Heart left ventricle (tissue), 13 donors: ENCODE results near the gene COL11A2.

Experiments used
- CTCF ChIP-seq, 12 donors: fragments of 200-600 bp; sonication (generic) in 4 of 12; IDR thresholded peaks; one replicate each; pipeline versions ENCODE4 v1.5.0 to v1.8.0; 2018 to 2022; ENCODE audit warnings: antibody characterized with exemption in 12 of 12, mild to moderate bottlenecking in 5 of 12
- POLR2A ChIP-seq, 2 donors: fragments of 450-650 bp; IDR thresholded peaks; one replicate each; pipeline ENCODE4 v1.6.1; 2017; ENCODE audit warnings: antibody characterized with exemption in 2 of 2, mild to moderate bottlenecking in 2 of 2, moderate library complexity in 2 of 2
- donor health status: ischemic (EF 13 %, LVEDD 7.1; RV severe dilation, severe dysfunction).
- donor health status: DM: no; HTN: yes; CAD: no.
- donor health status: DM: no; HTN: no; CAD: no.
- donor health status: ischemic (EF 25% LVEDD 6.9; RV normal size, moderate dysfunction).
- donor health status: ischemic (EF 25% LVEDD 5.7; RV mildly dilated, moderate dysfunction).
- donor health status: ischemic (EF 35%, LVEDD 5.7; RV mildly dilated, moderate dysfunction).
- donor health status: nonischemic (EF 11% LVEDD 7.7; RV severe dilation, severe dysfunction).
- donor health status: DM: yes; HTN: yes; CAD: no.
- donor health status: PGD.
- donor health status: ischemic (EF 29% LVEDD 5.4; RV normal size, mild dysfunction).
- donor health status: nonischemic (EF 23%, LVEDD 6.1; RV moderate dilation, normal function).

GRCh38 chr6:33183071-33183683, 9.1 kb downstream of the COL11A2 start:
- TF ChIP-seq CTCF (IDR thresholded peaks at IDR 0.05): no peak
- TF ChIP-seq POLR2A (IDR thresholded peaks at IDR 0.05): no peak
